ENCODE measurements around the gene SPAM1. TPM values are rescaled to one million over a fixed set of nuclear protein-coding genes. Genes with fewer than 3 reads are reported as not detected.

The SPAM1 gene
- total RNA-seq, 1 experiment from 2014 or later: not detected

DNA sequence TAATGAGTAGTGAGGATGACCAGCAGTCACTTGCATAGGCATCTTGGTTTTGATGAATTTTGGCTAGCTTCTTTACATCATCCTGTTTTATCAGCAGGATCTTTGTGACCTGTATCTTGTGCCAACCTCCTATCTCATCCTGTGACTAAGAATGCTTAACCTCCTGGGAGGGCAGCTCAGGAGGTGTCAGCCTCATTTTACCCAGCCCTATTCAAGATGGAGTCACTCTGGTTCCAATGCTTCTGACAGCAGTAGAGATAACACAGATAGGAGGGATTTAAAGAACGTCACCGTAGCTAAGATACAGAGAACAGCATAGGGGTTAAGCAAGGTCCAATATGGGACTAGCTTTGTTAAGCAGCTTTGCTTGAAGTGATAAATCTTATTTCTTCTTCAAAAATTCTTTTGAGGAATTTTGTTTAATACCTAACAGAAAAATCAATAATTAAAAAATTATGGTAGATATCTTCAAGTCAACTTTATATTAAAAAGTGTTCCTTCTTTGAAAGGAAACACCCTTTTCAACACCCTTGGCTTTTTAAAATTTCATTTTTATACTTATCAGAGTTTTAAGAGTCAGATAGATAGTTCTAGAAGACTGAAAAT, 68.0 kb downstream of the SPAM1 start:
- Mint-ChIP-seq H3K9me3 (peaks cover 5% of the 10 kb centered on the region), H3K27me3 (ENCODE audit: low read depth) (no peaks in the 10 kb centered on the region), H3K27ac (no peak overlapping the region), H3K36me3 (peaks cover 2% of the 10 kb centered on the region; the same call in 1 of the 2 replicates), H3K4me1 (peaks cover 24% of the 10 kb centered on the region), H3K4me3 (no peak overlapping the region)
- ATAC-seq (no peak), DNase-seq (ENCODE audit: low spot score) (no peak)
- TF ChIP-seq, protein P1, sequence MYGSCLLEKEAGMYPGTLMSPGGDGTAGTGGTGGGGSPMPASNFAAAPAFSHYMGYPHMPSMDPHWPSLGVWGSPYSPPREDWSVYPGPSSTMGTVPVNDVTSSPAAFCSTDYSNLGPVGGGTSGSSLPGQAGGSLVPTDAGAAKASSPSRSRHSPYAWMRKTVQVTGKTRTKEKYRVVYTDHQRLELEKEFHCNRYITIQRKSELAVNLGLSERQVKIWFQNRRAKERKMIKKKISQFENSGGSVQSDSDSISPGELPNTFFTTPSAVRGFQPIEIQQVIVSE (CRISPR knock-in tag; IDR thresholded peaks at IDR 0.05; ENCODE audit: borderline replicate concordance): no peak
- TF ChIP-seq, protein P2, sequence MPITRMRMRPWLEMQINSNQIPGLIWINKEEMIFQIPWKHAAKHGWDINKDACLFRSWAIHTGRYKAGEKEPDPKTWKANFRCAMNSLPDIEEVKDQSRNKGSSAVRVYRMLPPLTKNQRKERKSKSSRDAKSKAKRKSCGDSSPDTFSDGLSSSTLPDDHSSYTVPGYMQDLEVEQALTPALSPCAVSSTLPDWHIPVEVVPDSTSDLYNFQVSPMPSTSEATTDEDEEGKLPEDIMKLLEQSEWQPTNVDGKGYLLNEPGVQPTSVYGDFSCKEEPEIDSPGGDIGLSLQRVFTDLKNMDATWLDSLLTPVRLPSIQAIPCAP (CRISPR knock-in tag; IDR thresholded peaks at IDR 0.05): no peak
- TF ChIP-seq, protein P3, sequence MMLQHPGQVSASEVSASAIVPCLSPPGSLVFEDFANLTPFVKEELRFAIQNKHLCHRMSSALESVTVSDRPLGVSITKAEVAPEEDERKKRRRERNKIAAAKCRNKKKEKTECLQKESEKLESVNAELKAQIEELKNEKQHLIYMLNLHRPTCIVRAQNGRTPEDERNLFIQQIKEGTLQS (CRISPR knock-in tag; conservative IDR thresholded peaks at IDR 0.05): no peak
- TF ChIP-seq NR3C1 (CRISPR knock-in tag; conservative IDR thresholded peaks at IDR 0.05; ENCODE audit: low read depth) (no peak), SOX15 (CRISPR knock-in tag; IDR thresholded peaks at IDR 0.05) (no peak)
- TF ChIP-seq, protein P4, sequence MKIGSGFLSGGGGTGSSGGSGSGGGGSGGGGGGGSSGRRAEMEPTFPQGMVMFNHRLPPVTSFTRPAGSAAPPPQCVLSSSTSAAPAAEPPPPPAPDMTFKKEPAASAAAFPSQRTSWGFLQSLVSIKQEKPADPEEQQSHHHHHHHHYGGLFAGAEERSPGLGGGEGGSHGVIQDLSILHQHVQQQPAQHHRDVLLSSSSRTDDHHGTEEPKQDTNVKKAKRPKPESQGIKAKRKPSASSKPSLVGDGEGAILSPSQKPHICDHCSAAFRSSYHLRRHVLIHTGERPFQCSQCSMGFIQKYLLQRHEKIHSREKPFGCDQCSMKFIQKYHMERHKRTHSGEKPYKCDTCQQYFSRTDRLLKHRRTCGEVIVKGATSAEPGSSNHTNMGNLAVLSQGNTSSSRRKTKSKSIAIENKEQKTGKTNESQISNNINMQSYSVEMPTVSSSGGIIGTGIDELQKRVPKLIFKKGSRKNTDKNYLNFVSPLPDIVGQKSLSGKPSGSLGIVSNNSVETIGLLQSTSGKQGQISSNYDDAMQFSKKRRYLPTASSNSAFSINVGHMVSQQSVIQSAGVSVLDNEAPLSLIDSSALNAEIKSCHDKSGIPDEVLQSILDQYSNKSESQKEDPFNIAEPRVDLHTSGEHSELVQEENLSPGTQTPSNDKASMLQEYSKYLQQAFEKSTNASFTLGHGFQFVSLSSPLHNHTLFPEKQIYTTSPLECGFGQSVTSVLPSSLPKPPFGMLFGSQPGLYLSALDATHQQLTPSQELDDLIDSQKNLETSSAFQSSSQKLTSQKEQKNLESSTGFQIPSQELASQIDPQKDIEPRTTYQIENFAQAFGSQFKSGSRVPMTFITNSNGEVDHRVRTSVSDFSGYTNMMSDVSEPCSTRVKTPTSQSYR (CRISPR knock-in tag; IDR thresholded peaks at IDR 0.05): no peak
- TF ChIP-seq, protein P5, sequence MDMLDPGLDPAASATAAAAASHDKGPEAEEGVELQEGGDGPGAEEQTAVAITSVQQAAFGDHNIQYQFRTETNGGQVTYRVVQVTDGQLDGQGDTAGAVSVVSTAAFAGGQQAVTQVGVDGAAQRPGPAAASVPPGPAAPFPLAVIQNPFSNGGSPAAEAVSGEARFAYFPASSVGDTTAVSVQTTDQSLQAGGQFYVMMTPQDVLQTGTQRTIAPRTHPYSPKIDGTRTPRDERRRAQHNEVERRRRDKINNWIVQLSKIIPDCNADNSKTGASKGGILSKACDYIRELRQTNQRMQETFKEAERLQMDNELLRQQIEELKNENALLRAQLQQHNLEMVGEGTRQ (CRISPR knock-in tag; IDR thresholded peaks at IDR 0.05): no peak
- POLR2A ChIA-PET: no interaction called here
- CTCF ChIA-PET: no interaction called here

DNA sequence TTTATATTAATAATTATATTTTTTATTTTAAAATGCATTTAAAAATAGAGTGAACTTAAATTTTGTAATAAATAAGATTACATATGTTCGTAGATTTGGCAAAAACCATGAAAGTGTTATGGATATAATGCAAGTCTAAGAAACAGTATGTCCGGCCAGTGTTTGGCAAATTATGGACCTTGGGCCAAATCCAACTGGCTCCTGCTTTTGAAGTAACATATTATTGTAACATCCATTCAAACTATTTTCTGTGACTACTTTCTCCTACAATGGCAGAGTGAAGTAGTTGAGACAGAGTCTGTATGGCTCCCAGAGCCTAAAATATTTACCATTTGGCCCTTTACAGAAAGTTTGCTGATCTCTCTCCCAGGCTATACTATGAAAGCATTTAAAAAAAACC, 69.0 kb downstream of the SPAM1 start:
- no peak overlapping the region for H3K4me3 Mint-ChIP-seq
- CTCF ChIA-PET: no interaction called here

More for the DNA sequence above, 69.0 kb downstream of the SPAM1 start:
- Mint-ChIP-seq H3K4me1 (peaks cover 24% of the 10 kb centered on the region), H3K9me3 (peaks cover 5% of the 10 kb centered on the region), H3K27ac (no peak overlapping the region), H3K27me3 (ENCODE audit: low read depth) (no peaks in the 10 kb centered on the region), H3K36me3 (peaks cover 2% of the 10 kb centered on the region; the same call in 1 of the 2 replicates)
- no peak for DNase-seq (ENCODE audit: low spot score)
- TF ChIP-seq HMGA2 (CRISPR knock-in tag; IDR thresholded peaks at IDR 0.05) (peak; percentile 26; the same call in 1 of the 2 replicates), ATF1 (CRISPR knock-in tag; IDR thresholded peaks at IDR 0.05) (no peak)
- TF ChIP-seq, protein P6, sequence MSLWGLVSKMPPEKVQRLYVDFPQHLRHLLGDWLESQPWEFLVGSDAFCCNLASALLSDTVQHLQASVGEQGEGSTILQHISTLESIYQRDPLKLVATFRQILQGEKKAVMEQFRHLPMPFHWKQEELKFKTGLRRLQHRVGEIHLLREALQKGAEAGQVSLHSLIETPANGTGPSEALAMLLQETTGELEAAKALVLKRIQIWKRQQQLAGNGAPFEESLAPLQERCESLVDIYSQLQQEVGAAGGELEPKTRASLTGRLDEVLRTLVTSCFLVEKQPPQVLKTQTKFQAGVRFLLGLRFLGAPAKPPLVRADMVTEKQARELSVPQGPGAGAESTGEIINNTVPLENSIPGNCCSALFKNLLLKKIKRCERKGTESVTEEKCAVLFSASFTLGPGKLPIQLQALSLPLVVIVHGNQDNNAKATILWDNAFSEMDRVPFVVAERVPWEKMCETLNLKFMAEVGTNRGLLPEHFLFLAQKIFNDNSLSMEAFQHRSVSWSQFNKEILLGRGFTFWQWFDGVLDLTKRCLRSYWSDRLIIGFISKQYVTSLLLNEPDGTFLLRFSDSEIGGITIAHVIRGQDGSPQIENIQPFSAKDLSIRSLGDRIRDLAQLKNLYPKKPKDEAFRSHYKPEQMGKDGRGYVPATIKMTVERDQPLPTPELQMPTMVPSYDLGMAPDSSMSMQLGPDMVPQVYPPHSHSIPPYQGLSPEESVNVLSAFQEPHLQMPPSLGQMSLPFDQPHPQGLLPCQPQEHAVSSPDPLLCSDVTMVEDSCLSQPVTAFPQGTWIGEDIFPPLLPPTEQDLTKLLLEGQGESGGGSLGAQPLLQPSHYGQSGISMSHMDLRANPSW (CRISPR knock-in tag; conservative IDR thresholded peaks at IDR 0.05; ENCODE audit: low read depth): no peak
- TF ChIP-seq, protein P7, sequence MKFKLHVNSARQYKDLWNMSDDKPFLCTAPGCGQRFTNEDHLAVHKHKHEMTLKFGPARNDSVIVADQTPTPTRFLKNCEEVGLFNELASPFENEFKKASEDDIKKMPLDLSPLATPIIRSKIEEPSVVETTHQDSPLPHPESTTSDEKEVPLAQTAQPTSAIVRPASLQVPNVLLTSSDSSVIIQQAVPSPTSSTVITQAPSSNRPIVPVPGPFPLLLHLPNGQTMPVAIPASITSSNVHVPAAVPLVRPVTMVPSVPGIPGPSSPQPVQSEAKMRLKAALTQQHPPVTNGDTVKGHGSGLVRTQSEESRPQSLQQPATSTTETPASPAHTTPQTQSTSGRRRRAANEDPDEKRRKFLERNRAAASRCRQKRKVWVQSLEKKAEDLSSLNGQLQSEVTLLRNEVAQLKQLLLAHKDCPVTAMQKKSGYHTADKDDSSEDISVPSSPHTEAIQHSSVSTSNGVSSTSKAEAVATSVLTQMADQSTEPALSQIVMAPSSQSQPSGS (CRISPR knock-in tag; IDR thresholded peaks at IDR 0.05; ENCODE audit: borderline replicate concordance, low read depth): no peak
- POLR2A ChIA-PET: no interaction called here
- ATAC-seq: no peak

Measured in WTC11 (cell line).